Measurements from ENCODE around the gene GAS6. TPM values are rescaled to one million over a fixed set of nuclear protein-coding genes. Genes with fewer than 3 reads are reported as not detected.

GAS6 gene
- total and polyA plus RNA-seq, 2 donors (not counting 1 experiment from before 2014, with no cell fraction given), result 0.25 to 0.78 TPM

DNA sequence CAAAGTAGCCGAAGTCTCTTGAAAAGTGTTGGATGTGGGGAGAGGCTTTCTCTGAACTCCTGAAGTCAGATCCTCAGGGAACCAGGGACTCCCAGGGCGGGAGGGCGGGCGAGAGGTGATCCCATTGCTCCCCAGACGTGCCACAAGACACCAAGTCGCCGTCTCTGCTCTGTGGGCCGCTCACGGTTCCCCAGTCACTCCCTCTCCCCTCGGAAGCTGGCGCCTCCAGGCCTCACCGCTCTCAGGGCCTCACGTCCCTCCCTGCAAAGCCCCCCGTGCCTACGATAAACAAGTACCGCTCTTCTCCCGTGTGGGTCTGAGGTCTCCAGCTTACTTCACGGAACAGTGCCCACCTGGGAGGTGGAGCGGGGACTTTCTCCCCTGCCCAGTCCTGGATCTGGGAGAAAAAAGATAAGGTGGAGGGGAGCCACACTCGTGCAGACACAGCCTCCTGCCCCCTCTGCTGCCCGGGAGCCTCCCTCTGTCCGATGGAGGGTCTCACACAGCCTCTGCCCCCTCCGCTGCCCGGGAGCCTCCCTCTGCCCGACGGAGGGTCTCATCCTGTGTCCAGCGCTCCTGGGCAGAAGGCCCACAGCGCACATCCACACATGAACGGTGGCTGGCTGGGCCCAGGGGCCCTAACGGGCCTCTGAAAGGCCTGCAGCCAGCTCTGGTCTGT is 50.7 kb downstream of the GAS6 start:
- intact Hi-C loops (cut with micrococcal nuclease), result no loop called here
- TF ChIP-seq EZH2 (IDR thresholded peaks at IDR 0.05; ENCODE audit: borderline replicate concordance, insufficient read depth, low read depth, low read length, poor library complexity, severe bottlenecking), result no peak
- no peak for TF ChIP-seq CTCF (IDR thresholded peaks at IDR 0.05)
- WGBS (ENCODE audit: insufficient coverage), result 93% methylated on average over 28 of the region's 30 CpGs
- peaks cover 0 to 38% (median 12%) of the 10 kb centered on the region in 3 donors for H3K9me3 ChIP-seq (ENCODE audit: control extremely low read depth in 1 of 3, control insufficient read depth in 2 of 3, insufficient read depth in 1 of 3, low read length in 2 of 3)
- peaks cover 0 to under 1% of the 10 kb centered on the region in 2 experiments for H3K36me3 ChIP-seq (replicated peaks in 1 of 2; ENCODE audit: control extremely low read depth in 1 of 2, control insufficient read depth in 1 of 2, extremely low read depth in 1 of 2, insufficient read depth in 2 of 2, low read length in 1 of 2)
- H3K27me3 ChIP-seq (replicated peaks in 1 of 4; ENCODE audit: control extremely low read depth in 1 of 4, control insufficient read depth in 3 of 4, insufficient read depth in 4 of 4, low read length in 3 of 4), result no peaks in the 10 kb centered on the region
- H3K4me3 ChIP-seq (ENCODE audit: control extremely low read depth in 1 of 5, extremely low read depth in 1 of 5, insufficient read depth in 1 of 5, low read depth in 2 of 5, low read length in 4 of 5), result no peak overlapping the region
- no peak for DNase-seq
- no peak overlapping the region for H3K9ac ChIP-seq (ENCODE audit: low read length)
- H3K27me3 Mint-ChIP-seq, result no peaks in the 10 kb centered on the region
- no peak overlapping the region for H3K27ac ChIP-seq (ENCODE audit: low read length in 2 of 2)
- ChIA-PET POLR2A (no interaction called here), CTCF (no interaction called here)
- no peak overlapping the region for H3K4me2 ChIP-seq (replicated peaks; ENCODE audit: low read depth, low read length, poor library complexity, severe bottlenecking)
- H4K20me1 ChIP-seq (ENCODE audit: control insufficient read depth, insufficient read depth, low read length, poor library complexity, severe bottlenecking), result peaks cover 23% of the 10 kb centered on the region
- no peak overlapping the region for H3K27ac Mint-ChIP-seq
- ATAC-seq (ENCODE audit: low read depth), result no peak
- H3K4me1 ChIP-seq (ENCODE audit: control insufficient read depth in 2 of 2, insufficient read depth in 2 of 2, low read length in 2 of 2), result peaks cover 11 to 18% of the 10 kb centered on the region in 2 donors
- H3K79me2 ChIP-seq (ENCODE audit: control insufficient read depth, insufficient read depth, low read length), result peaks cover 33% of the 10 kb centered on the region
- H3K9me3 Mint-ChIP-seq (ENCODE audit: insufficient read depth), result peaks cover 2% of the 10 kb centered on the region
- no peak overlapping the region for H3K4me3 Mint-ChIP-seq
- H3K4me1 Mint-ChIP-seq, result peaks cover 23% of the 10 kb centered on the region
- H2AFZ ChIP-seq (ENCODE audit: insufficient read depth, low read depth, low read length, poor library complexity, severe bottlenecking), result no peak overlapping the region

DNA sequence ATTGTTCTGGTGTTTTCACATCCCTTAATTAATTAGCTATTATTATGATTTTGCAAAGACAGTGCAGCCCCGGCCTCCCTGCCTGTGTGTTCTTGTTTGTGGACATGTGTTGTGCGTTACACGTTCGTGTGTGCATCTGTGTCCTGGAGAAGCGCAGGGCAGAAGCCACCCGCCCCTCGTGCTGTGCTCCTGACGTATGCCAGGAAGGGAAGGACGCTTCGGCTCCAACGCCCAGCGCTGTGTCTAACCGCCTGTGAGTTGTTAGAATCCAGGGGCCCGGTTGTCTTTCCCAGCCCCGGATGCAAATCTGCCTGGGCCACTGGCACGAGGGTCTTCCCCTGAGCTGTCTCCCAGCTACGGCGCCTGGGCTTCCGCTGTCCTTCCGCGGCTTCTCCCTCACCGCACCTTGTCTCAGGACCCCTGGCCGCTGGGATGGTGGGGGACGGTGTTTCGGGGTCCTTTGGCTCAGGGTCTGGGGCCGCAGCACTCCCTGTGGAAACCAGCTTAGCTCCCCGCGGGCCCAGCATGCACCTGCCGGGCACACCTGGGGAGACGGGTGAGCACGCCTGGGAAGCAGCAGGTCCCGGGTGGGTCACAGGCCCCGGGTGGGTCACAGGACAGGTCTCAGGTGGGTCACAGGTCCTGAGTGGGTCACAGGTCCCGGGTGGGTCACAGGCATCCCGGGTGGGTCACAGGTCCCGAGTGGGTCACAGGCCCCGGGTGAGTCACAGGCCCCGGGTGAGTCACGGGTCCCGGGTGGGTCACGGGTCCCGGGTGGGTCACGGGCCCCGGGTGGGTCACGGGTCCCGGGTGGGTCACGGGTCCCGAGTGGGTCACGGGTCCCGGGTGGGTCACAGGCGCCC is 51.5 kb downstream of the GAS6 start:
- no peak for DNase-seq
- 92% methylated on average over 45 of the region's 51 CpGs for WGBS (ENCODE audit: insufficient coverage)
- TF ChIP-seq EZH2 (IDR thresholded peaks at IDR 0.05; ENCODE audit: borderline replicate concordance, insufficient read depth, low read depth, low read length, poor library complexity, severe bottlenecking) (no peak), CTCF (IDR thresholded peaks at IDR 0.05) (no peak)
- Histone ChIP-seq H4K20me1 (ENCODE audit: control insufficient read depth, insufficient read depth, low read length, poor library complexity, severe bottlenecking) (peaks cover 15% of the 10 kb centered on the region), H3K36me3 (replicated peaks in 1 of 2; ENCODE audit: control extremely low read depth in 1 of 2, control insufficient read depth in 1 of 2, extremely low read depth in 1 of 2, insufficient read depth in 2 of 2, low read length in 1 of 2) (no peaks in the 10 kb centered on the region), H3K79me2 (ENCODE audit: control insufficient read depth, insufficient read depth, low read length) (peaks cover 25% of the 10 kb centered on the region), H3K4me2 (replicated peaks; ENCODE audit: low read depth, low read length, poor library complexity, severe bottlenecking) (no peak overlapping the region), H2AFZ (ENCODE audit: insufficient read depth, low read depth, low read length, poor library complexity, severe bottlenecking) (no peak overlapping the region), H3K9ac (ENCODE audit: low read length) (no peak overlapping the region), H3K27me3 (replicated peaks in 1 of 4; ENCODE audit: control extremely low read depth in 1 of 4, control insufficient read depth in 3 of 4, insufficient read depth in 4 of 4, low read length in 3 of 4) (no peaks in the 10 kb centered on the region), H3K9me3 (ENCODE audit: control extremely low read depth in 1 of 3, control insufficient read depth in 2 of 3, insufficient read depth in 1 of 3, low read length in 2 of 3) (peaks cover 0 to 46% (median 15%) of the 10 kb centered on the region in 3 donors), H3K4me3 (ENCODE audit: control extremely low read depth in 1 of 5, extremely low read depth in 1 of 5, insufficient read depth in 1 of 5, low read depth in 2 of 5, low read length in 4 of 5) (no peak overlapping the region), H3K27ac (ENCODE audit: low read length in 2 of 2) (no peak overlapping the region), H3K4me1 (ENCODE audit: control insufficient read depth in 2 of 2, insufficient read depth in 2 of 2, low read length in 2 of 2) (peaks cover 11 to 18% of the 10 kb centered on the region in 2 donors)
- peaks cover 5% of the 10 kb centered on the region for H3K9me3 Mint-ChIP-seq (ENCODE audit: insufficient read depth)
- H3K4me1 Mint-ChIP-seq, result peaks cover 19% of the 10 kb centered on the region
- intact Hi-C loops (cut with micrococcal nuclease), result no loop called here
- H3K27me3 Mint-ChIP-seq, result no peaks in the 10 kb centered on the region
- H3K4me3 Mint-ChIP-seq, result no peak overlapping the region
- ChIA-PET CTCF (no interaction called here), POLR2A (no interaction called here)
- ATAC-seq (ENCODE audit: low read depth), result no peak
- H3K27ac Mint-ChIP-seq, result no peak overlapping the region
